ENCODE measurements around the gene ZNF652. TPM values are rescaled to one million over a fixed set of nuclear protein-coding genes. Genes with fewer than 3 reads are reported as not detected.

The ZNF652 gene
- polyA plus RNA-seq, 1 donor from 2014 or later = 26.7 TPM

- H3K9me2 ChIP-seq (ENCODE audit: insufficient read depth, low read length) = no peaks in the 10 kb centered on the region
- H3K79me2 ChIP-seq (replicated peaks; ENCODE audit: insufficient read depth, low read length) = peaks cover 39% of the 10 kb centered on the region
- H3K36me3 ChIP-seq (ENCODE audit: insufficient read depth, low read length) = no peaks in the 10 kb centered on the region
- H3K9me3 ChIP-seq (ENCODE audit: low read length) = no peaks in the 10 kb centered on the region
- no peaks in the 10 kb centered on the region for H3K27me3 ChIP-seq (ENCODE audit: insufficient read depth, low read depth, low read length)
- H4K20me1 ChIP-seq (ENCODE audit: insufficient read depth) = no peaks in the 10 kb centered on the region
- no peak overlapping the region for H3K27ac ChIP-seq (ENCODE audit: low read length)
- H3K4me3 ChIP-seq (ENCODE audit: low read length) = no peak overlapping the region
- no peak for TF ChIP-seq RAD21 (conservative IDR thresholded peaks at IDR 0.05)
- no peak for TF ChIP-seq SMC3 (conservative IDR thresholded peaks at IDR 0.05; ENCODE audit: poor library complexity)
- TF ChIP-seq REST (IDR thresholded peaks at IDR 0.05; ENCODE audit: borderline replicate concordance) = no peak
- no peak for TF ChIP-seq EZH2 (IDR thresholded peaks at IDR 0.05; ENCODE audit: borderline replicate concordance, insufficient read depth, low read length, poor library complexity, severe bottlenecking)
- TF ChIP-seq CTCF (IDR thresholded peaks at IDR 0.05; ENCODE audit: poor library complexity, severe bottlenecking) = no peak
- no peak for TF ChIP-seq TAF1 (IDR thresholded peaks at IDR 0.05; ENCODE audit: low read depth)
- TF ChIP-seq MXI1 (conservative IDR thresholded peaks at IDR 0.05; ENCODE audit: poor library complexity, severe bottlenecking) = no peak
- no peak for TF ChIP-seq POLR2AphosphoS5 (IDR thresholded peaks at IDR 0.05)
- no peak for TF ChIP-seq EP300 (conservative IDR thresholded peaks at IDR 0.05; ENCODE audit: poor library complexity, severe bottlenecking)
- H3F3A ChIP-seq (ENCODE audit: insufficient read depth, low read length, poor library complexity, severe bottlenecking) = no peaks in the 10 kb centered on the region
- no peak overlapping the region for H3K9ac ChIP-seq (ENCODE audit: low read length)
- no peak overlapping the region for H2AFZ ChIP-seq (ENCODE audit: low read depth, low read length)
- H3K4me2 ChIP-seq (ENCODE audit: low read length) = no peak overlapping the region
Measured at GRCh38 chr17:49344914-49345313, 17.1 kb downstream of the ZNF652 start.

GRCh38 chr17:49343273-49343672, 18.8 kb downstream of the ZNF652 start:
- H3F3A ChIP-seq (ENCODE audit: insufficient read depth, low read length, poor library complexity, severe bottlenecking) = no peaks in the 10 kb centered on the region
- no peaks in the 10 kb centered on the region for H3K9me3 ChIP-seq (ENCODE audit: low read length)
- H3K4me3 ChIP-seq (ENCODE audit: low read length) = no peak overlapping the region
- H2AFZ ChIP-seq (ENCODE audit: low read depth, low read length) = no peak overlapping the region
- H3K27me3 ChIP-seq (ENCODE audit: insufficient read depth, low read depth, low read length) = no peaks in the 10 kb centered on the region
- H3K79me2 ChIP-seq (replicated peaks; ENCODE audit: insufficient read depth, low read length) = peaks cover 30% of the 10 kb centered on the region
- H3K4me2 ChIP-seq (ENCODE audit: low read length) = no peak overlapping the region
- TF ChIP-seq CTCF (IDR thresholded peaks at IDR 0.05; ENCODE audit: poor library complexity, severe bottlenecking) = no peak
- TF ChIP-seq REST (IDR thresholded peaks at IDR 0.05; ENCODE audit: borderline replicate concordance) = no peak
- no peak for TF ChIP-seq EP300 (conservative IDR thresholded peaks at IDR 0.05; ENCODE audit: poor library complexity, severe bottlenecking)
- no peak for TF ChIP-seq MXI1 (conservative IDR thresholded peaks at IDR 0.05; ENCODE audit: poor library complexity, severe bottlenecking)
- TF ChIP-seq POLR2AphosphoS5 (IDR thresholded peaks at IDR 0.05) = no peak
- no peak for TF ChIP-seq RAD21 (conservative IDR thresholded peaks at IDR 0.05)
- no peak for TF ChIP-seq SMC3 (conservative IDR thresholded peaks at IDR 0.05; ENCODE audit: poor library complexity)
- TF ChIP-seq TAF1 (IDR thresholded peaks at IDR 0.05; ENCODE audit: low read depth) = no peak
- no peak for TF ChIP-seq EZH2 (IDR thresholded peaks at IDR 0.05; ENCODE audit: borderline replicate concordance, insufficient read depth, low read length, poor library complexity, severe bottlenecking)
- H3K9ac ChIP-seq (ENCODE audit: low read length) = no peak overlapping the region
- H3K27ac ChIP-seq (ENCODE audit: low read length) = no peak overlapping the region
- H3K9me2 ChIP-seq (ENCODE audit: insufficient read depth, low read length) = no peaks in the 10 kb centered on the region
- no peaks in the 10 kb centered on the region for H4K20me1 ChIP-seq (ENCODE audit: insufficient read depth)
- no peaks in the 10 kb centered on the region for H3K36me3 ChIP-seq (ENCODE audit: insufficient read depth, low read length)

Data from neural cell (in vitro differentiated cells).